Thyroid gland (tissue), 4 donors: ENCODE data around the gene ADAMTS6. TPM values are rescaled to one million over a fixed set of nuclear protein-coding genes. Genes with fewer than 3 reads are reported as not detected.
"Not testable (repeated sequence)": the region's sequence is repeated elsewhere in the genome, so short reads cannot be mapped to it uniquely, and the experiment has no call there.

Source experiments
- DNase-seq, 2 donors: peaks; one replicate each; pipeline ENCODE4 v3.0.0-alpha.2; 2019
- H3K27ac ChIP-seq, 3 donors: fragments of 200-600 bp; sonication (generic); 1 replicate in 2 of 3; 2 replicates in 1 of 3; pipeline ENCODE4 v1.5.1; 2016 to 2019; ENCODE audit warnings: mild to moderate bottlenecking in 1 of 3, moderate library complexity in 1 of 3
- H3K27me3 ChIP-seq: fragments of 200-600 bp; sonication (generic); one replicate; pipeline ENCODE4 v1.5.1; 2019
- H3K36me3 ChIP-seq, 2 donors: fragments of 200-600 bp; sonication (generic); one replicate each; pipeline ENCODE4 v1.5.1; 2016 to 2019
- H3K4me1 ChIP-seq, 2 donors: fragments of 200-600 bp; sonication (generic); one replicate each; pipeline ENCODE4 v1.5.1; 2017 to 2019
- H3K4me3 ChIP-seq, 3 donors: fragments of 200-600 bp; sonication (generic); replicated peaks in 1 of 3; 1 replicate in 2 of 3; 2 replicates in 1 of 3; pipeline ENCODE4 v1.5.1; 2016; ENCODE audit warnings: mild to moderate bottlenecking in 1 of 3
- H3K9me3 ChIP-seq: fragments of 200-600 bp; sonication (generic); one replicate; pipeline ENCODE4 v1.5.1; 2017
- POLR2A ChIP-seq, 2 donors: fragments of 450-650 bp; IDR thresholded peaks; one replicate each; pipeline ENCODE4 v1.6.1; 2017; ENCODE audit warnings: antibody characterized with exemption in 2 of 2, mild to moderate bottlenecking in 2 of 2, moderate library complexity in 1 of 2
- WGBS, 2 donors: methylation state at CpG; one replicate each; pipeline ENCODE4 v1.1.5; 2017; 5-methylcytosine and 5-hydroxymethylcytosine counted together
- intact Hi-C: fragments of 100-400 bp; cut with DNase I; formaldehyde crosslinking; loops from one replicate; pipeline ENCODE4 v1.15.1; 2023
- total RNA-seq, 4 donors: library from RNA; depleted of rRNA; stranded (reverse); fragments of >200 nt; gene quantifications; one replicate each; pipeline ENCODE4 v1.2.3, GENCODE V29; 2016
- TF ChIP-seq, protein P1 (sequence below), 6 experiments: fragments of 200-600 bp in 3 of 6; fragments of 450-650 bp in 3 of 6; sonication (generic) in 3 of 6; IDR thresholded peaks; one replicate each; pipeline ENCODE4 v1.5.1; 2016 to 2019; ENCODE audit warnings: antibody characterized with exemption in 6 of 6, mild to moderate bottlenecking in 2 of 6, inconsistent platforms in 1 of 6, moderate library complexity in 1 of 6

Gene ADAMTS6
- total RNA-seq, 4 donors from 2014 or later, result 1.0 to 3.4 (median 3.3) TPM

DNA sequence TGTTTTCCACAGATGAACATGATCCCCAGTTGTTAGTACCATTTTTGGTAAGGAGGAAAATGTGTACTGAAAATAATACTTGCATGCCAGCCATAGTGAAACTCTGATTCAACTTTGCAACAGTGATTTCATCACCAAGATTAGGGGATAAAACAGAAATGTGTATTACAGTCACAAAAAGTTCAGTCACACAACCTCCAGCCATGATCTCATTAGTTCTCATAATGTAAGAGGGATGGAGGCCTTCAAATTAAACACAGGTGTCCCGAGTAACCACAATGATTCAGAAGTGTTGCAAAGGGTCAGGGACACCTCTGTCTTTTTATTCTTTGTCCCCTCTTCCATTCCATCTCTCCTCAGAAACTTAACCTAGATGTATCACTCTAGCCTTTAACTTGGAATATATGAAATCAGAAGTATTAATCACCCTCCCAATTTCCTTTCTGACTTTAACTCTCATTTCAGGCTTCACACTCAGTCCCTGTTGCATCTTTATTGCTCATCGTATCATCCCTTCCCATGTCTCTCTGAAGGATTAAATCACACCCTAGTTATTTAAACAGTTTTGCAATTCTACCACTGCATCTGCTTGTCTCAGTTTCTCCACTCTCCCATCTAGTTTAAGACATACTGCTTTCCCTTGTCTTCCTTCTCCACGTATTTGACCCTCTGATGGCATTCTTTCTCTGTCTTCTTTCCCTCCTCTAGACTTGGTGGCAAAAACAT, 291.2 kb downstream of the ADAMTS6 start:
- TF ChIP-seq, protein P1, sequence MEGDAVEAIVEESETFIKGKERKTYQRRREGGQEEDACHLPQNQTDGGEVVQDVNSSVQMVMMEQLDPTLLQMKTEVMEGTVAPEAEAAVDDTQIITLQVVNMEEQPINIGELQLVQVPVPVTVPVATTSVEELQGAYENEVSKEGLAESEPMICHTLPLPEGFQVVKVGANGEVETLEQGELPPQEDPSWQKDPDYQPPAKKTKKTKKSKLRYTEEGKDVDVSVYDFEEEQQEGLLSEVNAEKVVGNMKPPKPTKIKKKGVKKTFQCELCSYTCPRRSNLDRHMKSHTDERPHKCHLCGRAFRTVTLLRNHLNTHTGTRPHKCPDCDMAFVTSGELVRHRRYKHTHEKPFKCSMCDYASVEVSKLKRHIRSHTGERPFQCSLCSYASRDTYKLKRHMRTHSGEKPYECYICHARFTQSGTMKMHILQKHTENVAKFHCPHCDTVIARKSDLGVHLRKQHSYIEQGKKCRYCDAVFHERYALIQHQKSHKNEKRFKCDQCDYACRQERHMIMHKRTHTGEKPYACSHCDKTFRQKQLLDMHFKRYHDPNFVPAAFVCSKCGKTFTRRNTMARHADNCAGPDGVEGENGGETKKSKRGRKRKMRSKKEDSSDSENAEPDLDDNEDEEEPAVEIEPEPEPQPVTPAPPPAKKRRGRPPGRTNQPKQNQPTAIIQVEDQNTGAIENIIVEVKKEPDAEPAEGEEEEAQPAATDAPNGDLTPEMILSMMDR (IDR thresholded peaks at IDR 0.05), result no peak
- TF ChIP-seq POLR2A (IDR thresholded peaks at IDR 0.05), result no peak
- Histone ChIP-seq H3K4me1 (no peaks in the 10 kb centered on the region), H3K4me3 (no peak overlapping the region), H3K27ac (no peak overlapping the region), H3K9me3 (no peaks in the 10 kb centered on the region), H3K27me3 (no peaks in the 10 kb centered on the region), H3K36me3 (no peaks in the 10 kb centered on the region)
- 83 to 92% methylated on average over 3 of the region's 3 CpGs for WGBS, 2 donors
- intact Hi-C loops, result no loop called here
- DNase-seq, result no peak

DNA sequence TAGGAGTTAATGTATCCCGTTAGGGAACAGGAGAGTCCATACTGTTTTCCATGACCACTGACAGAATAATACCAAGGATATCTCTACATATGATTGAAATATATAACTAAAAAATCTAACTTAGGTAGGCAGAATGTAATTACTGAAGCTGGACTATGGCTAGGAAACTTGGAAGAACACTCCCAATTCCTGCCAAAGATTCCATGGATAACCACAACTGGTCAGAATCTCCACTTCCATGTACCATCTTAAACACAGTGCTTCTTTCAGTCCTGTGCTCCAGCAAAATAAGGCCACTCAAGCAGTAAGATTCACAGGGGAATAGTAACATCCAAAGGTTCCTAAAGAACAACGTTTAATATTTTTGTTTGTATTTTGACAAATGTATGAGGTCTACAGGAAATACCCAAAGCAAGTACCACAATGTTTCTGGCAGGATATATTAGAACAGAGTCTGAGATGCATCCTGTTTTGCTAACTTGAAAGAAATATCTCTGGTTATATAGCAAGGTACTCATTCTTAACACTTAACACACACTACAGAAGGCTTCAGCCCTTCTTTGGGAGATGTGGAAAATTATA, 295.0 kb downstream of the ADAMTS6 start:
- TF ChIP-seq POLR2A (IDR thresholded peaks at IDR 0.05), result no peak
- TF ChIP-seq, protein P1 (IDR thresholded peaks at IDR 0.05), result no peak
- intact Hi-C loops, result no loop called here
- 76 to 82% methylated on average over 2 of the region's 2 CpGs for WGBS, 2 donors

DNA sequence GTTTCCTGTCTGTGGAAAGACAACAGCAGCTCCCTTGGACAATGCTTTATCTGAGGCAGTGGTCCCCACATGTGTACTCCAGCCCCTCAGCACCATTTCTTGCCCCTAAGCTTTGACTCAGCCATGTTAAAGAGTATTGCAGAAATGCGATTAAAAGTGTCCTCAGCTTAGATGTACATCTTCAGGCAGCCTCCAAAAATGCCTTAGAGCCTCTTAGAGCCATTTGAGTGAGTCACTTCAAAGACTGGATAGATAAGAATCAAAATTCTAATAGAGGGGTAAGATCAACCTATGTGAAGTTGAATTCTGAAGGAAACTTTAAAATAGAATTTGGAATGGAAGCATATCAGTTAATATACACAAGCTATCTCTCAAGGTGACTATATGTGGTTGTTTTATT, 296.3 kb downstream of the ADAMTS6 start:
- TF ChIP-seq, protein P1 (IDR thresholded peaks at IDR 0.05), result no peak
- TF ChIP-seq POLR2A (IDR thresholded peaks at IDR 0.05), result no peak
- no peaks in the 10 kb centered on the region for H3K9me3 ChIP-seq
- H3K4me3 ChIP-seq, result no peak overlapping the region
- no peaks in the 10 kb centered on the region for H3K4me1 ChIP-seq
- H3K36me3 ChIP-seq, result no peaks in the 10 kb centered on the region
- 42 to 53% methylated on average over 1 of the region's 1 CpG for WGBS, 2 donors
- DNase-seq, result no peak
- intact Hi-C loops, result no loop called here
- H3K27me3 ChIP-seq, result no peaks in the 10 kb centered on the region
- H3K27ac ChIP-seq, result no peak overlapping the region

More for the DNA sequence above, 295.0 kb downstream of the ADAMTS6 start:
- no peaks in the 10 kb centered on the region for H3K36me3 ChIP-seq
- H3K4me1 ChIP-seq, result no peaks in the 10 kb centered on the region
- no peak overlapping the region for H3K4me3 ChIP-seq
- DNase-seq, result no peak
- no peaks in the 10 kb centered on the region for H3K9me3 ChIP-seq
- no peak overlapping the region for H3K27ac ChIP-seq
- no peaks in the 10 kb centered on the region for H3K27me3 ChIP-seq

DNA sequence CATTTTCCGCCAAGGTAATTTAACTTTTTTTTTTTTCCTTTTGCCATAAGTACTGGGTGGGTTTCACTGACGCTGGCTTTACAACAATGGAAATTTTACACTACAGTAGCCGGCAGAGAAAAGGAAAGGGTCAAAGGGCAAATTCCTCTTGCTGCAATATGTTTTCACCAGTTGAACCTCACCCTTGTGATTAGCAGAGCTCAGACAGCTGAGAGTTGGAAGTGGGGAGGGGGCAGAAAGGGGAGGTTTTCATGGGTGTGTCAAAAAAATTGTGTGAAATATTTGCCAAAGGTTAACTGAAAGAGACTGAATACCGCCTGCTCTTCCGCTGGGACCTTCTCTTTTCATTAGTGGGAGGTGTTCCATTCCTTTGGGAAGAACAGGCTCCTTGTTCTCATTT, 296.9 kb downstream of the ADAMTS6 start:
- no peak overlapping the region for H3K27ac ChIP-seq
- no peaks in the 10 kb centered on the region for H3K4me1 ChIP-seq
- H3K9me3 ChIP-seq, result no peaks in the 10 kb centered on the region
- no peaks in the 10 kb centered on the region for H3K27me3 ChIP-seq
- intact Hi-C loops, result no loop called here
- DNase-seq, result no peak
- TF ChIP-seq POLR2A (IDR thresholded peaks at IDR 0.05), result no peak
- TF ChIP-seq, protein P1 (IDR thresholded peaks at IDR 0.05), result no peak
- H3K36me3 ChIP-seq, result no peaks in the 10 kb centered on the region
- WGBS, 2 donors, result 72 to 82% methylated on average over 5 of the region's 5 CpGs
- H3K4me3 ChIP-seq, result no peak overlapping the region

DNA sequence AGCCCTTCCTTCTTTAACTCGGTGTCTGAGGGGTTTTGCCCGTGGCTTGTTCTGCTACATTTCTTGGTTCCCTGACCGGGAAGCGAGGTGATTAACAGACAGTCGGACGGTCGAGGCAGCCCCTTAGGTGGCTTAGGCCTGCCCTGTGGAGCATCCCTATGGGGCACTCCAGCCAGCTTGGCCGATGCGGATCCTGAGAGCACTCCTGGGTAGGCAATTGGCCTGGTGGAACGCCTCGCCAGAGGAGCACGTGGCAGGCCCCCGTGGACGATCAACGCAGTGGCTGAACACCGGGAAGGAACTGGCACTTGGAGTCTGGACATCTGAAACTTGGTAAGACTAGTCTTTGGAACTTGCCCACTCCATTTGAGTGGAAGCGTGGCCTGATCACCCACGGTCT, 307.5 kb downstream of the ADAMTS6 start:
- H3K9me3 ChIP-seq, H3K27ac ChIP-seq, DNase-seq, H3K4me3 ChIP-seq, intact Hi-C loops, H3K27me3 ChIP-seq, H3K36me3 ChIP-seq, H3K4me1 ChIP-seq: not testable (repeated sequence)
- 95 to 97% methylated on average over 18 of the region's 18 CpGs for WGBS, 2 donors
